ENCODE data around the gene RPL39L. TPM values are rescaled to one million over a fixed set of nuclear protein-coding genes. Genes with fewer than 3 reads are reported as not detected.

Gene RPL39L
- total RNA-seq, 1 experiment from 2014 or later, result 27.2 TPM

- DNase-seq, result no peak
- Mint-ChIP-seq H3K9me3 (ENCODE audit: low read depth, unreplicated experiment) (no peaks in the 10 kb centered on the region), H3K27me3 (ENCODE audit: unreplicated experiment) (no peaks in the 10 kb centered on the region), H3K27ac (ENCODE audit: unreplicated experiment) (no peak overlapping the region), H3K4me1 (ENCODE audit: low read depth, unreplicated experiment) (peaks cover 10% of the 10 kb centered on the region), H3K36me3 (ENCODE audit: insufficient read depth, unreplicated experiment) (no peaks in the 10 kb centered on the region), H3K4me3 (ENCODE audit: low read depth, unreplicated experiment) (no peak overlapping the region)
- TF ChIP-seq CTCF (IDR thresholded peaks at IDR 0.05; ENCODE audit: unreplicated experiment), result no peak
- intact Hi-C loops (cut with micrococcal nuclease; ENCODE audit: unreplicated experiment), result no loop called here
- CTCF ChIA-PET, result no interaction called here
- no TSS peak for BruUV-seq (replicated peaks)
These were observed 35.0 kb downstream of the RPL39L start for GRCh38 chr3:187104342-187104741.

- CTCF ChIA-PET, result no interaction called here
These were observed 36.0 kb downstream of the RPL39L start for GRCh38 chr3:187103251-187103650.

DNA sequence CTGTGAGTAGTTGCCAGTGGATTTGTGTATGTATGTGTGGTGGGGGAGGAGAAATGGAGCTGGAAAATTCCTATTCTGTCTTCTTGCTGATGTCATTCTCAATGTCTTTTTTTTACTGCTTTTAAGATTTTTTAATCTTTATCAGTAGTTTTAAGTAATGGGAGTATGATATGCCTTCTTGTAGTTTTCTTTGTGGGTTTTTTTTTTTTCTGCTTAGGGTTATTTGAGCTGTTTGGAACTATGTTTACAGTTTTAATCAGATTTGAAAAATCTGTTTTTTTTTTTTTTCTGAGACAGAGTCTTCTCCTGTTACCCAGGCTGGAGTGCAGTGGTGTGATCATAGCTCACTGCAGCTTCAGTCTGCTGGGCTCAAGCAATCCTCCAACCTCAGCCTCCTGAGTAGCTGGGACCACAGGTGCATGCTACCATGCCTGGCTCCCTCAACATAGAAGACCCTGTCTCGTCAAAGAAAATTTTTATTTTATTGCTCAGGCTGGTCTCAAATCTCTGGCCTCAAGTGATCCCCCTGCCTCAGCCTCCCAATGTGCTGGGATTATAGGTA lies 37.1 kb downstream of the RPL39L start:
- no peak for TF ChIP-seq CTCF (IDR thresholded peaks at IDR 0.05; ENCODE audit: unreplicated experiment)
- no TSS peak for BruUV-seq (replicated peaks)
- intact Hi-C loops (cut with micrococcal nuclease; ENCODE audit: unreplicated experiment), result no loop called here
- H3K4me1 Mint-ChIP-seq (ENCODE audit: low read depth, unreplicated experiment), result peaks cover 19% of the 10 kb centered on the region
- H3K36me3 Mint-ChIP-seq (ENCODE audit: insufficient read depth, unreplicated experiment), result no peaks in the 10 kb centered on the region
- H3K9me3 Mint-ChIP-seq (ENCODE audit: low read depth, unreplicated experiment), result no peaks in the 10 kb centered on the region
- H3K4me3 Mint-ChIP-seq (ENCODE audit: low read depth, unreplicated experiment), result peak overlapping the region; percentile 19
- CTCF ChIA-PET, result interaction anchor here (0.6 to 1.9 kb wide), 8 partner anchors 8 to 724 kb away, joined by 3 to 7 read pairs (median 4); partner anchors contain the start of gene RPL39L
- no peaks in the 10 kb centered on the region for H3K27me3 Mint-ChIP-seq (ENCODE audit: unreplicated experiment)
- DNase-seq, result no peak
- no peak overlapping the region for H3K27ac Mint-ChIP-seq (ENCODE audit: unreplicated experiment)

More at GRCh38 chr3:187103251-187103650, 36.0 kb downstream of the RPL39L start:
- Mint-ChIP-seq H3K36me3 (ENCODE audit: insufficient read depth, unreplicated experiment) (no peaks in the 10 kb centered on the region), H3K27ac (ENCODE audit: unreplicated experiment) (no peak overlapping the region), H3K9me3 (ENCODE audit: low read depth, unreplicated experiment) (no peaks in the 10 kb centered on the region), H3K4me3 (ENCODE audit: low read depth, unreplicated experiment) (no peak overlapping the region), H3K27me3 (ENCODE audit: unreplicated experiment) (no peaks in the 10 kb centered on the region), H3K4me1 (ENCODE audit: low read depth, unreplicated experiment) (peaks cover 19% of the 10 kb centered on the region)
- no TSS peak for BruUV-seq (replicated peaks)
- TF ChIP-seq CTCF (IDR thresholded peaks at IDR 0.05; ENCODE audit: unreplicated experiment), result no peak
- intact Hi-C loops (cut with micrococcal nuclease; ENCODE audit: unreplicated experiment), result no loop called here
- no peak for DNase-seq

DNA sequence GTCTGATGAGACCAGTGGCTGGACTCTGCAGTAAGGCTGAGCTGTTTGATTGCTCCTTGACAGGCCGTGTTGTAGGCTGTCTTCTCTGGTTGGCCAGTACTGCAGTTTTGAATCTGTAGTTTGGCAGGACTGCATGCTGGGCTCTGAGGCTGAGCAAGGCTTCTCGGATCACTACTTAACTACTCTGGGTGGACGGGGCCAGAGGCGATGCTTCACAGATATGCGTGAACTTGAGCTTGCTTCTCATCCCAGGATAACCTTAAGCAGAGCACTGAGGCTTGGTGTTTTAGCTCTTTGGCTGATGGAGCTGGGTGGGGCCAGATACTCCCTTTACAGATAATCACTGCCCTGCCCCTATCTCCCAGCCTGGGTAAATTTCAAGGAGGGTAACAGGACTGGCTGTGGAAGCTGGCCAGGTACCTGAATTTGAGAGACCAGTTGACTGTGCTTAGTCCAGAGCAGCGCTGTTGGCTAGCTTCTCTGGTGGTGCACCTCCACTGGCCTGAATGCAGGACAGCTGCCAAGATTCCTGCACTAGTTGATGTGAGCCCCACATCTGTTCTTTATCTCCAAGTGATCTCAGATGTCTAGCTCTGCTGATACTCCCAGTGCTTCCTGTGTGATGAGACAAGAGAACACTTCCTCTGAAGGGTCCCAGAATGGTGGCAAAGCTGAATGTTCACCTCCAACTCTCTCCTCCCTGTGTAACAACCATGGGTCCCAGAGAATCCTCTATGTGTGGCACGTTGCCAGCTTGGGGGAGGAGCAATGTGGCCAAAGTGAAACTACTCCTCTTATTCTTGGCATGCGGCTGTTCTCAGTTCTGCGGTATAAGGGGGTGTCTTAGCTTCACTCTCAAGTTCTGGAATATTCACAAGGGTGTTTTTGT lies 37.9 kb downstream of the RPL39L start:
- BruUV-seq (replicated peaks), result no TSS peak
- intact Hi-C loops (cut with micrococcal nuclease; ENCODE audit: unreplicated experiment), result no loop called here
- H3K36me3 Mint-ChIP-seq (ENCODE audit: insufficient read depth, unreplicated experiment), result no peaks in the 10 kb centered on the region
- no peak for TF ChIP-seq CTCF (IDR thresholded peaks at IDR 0.05; ENCODE audit: unreplicated experiment)
- peaks cover 19% of the 10 kb centered on the region for H3K4me1 Mint-ChIP-seq (ENCODE audit: low read depth, unreplicated experiment)
- DNase-seq, result peak; percentile 72
- H3K4me3 Mint-ChIP-seq (ENCODE audit: low read depth, unreplicated experiment), result peak overlapping the region; percentile 19
- CTCF ChIA-PET, result interaction anchor here (0.5 to 1.9 kb wide), 9 partner anchors 9 to 561 kb away, joined by 3 to 10 read pairs (median 4); partner anchors contain the start of gene RPL39L
- H3K9me3 Mint-ChIP-seq (ENCODE audit: low read depth, unreplicated experiment), result no peaks in the 10 kb centered on the region
- H3K27ac Mint-ChIP-seq (ENCODE audit: unreplicated experiment), result no peak overlapping the region
- H3K27me3 Mint-ChIP-seq (ENCODE audit: unreplicated experiment), result no peaks in the 10 kb centered on the region

Measured in Calu3 (cell line).